HepG2 (cell line): ENCODE results near the gene CES3. TPM values are rescaled to one million over a fixed set of nuclear protein-coding genes. Genes with fewer than 3 reads are reported as not detected.
A peak's percentile ranks its signal among the peaks of the same experiment; 100 is the strongest.

Experiments
- ARID2 ChIP-seq: sonication (generic); formaldehyde crosslinking; IDR thresholded peaks from 2 replicates; pipeline ENCODE4 v1.8.1; 2022; ENCODE audit warnings: mild to moderate bottlenecking, missing genetic modification reagents, borderline replicate concordance
- CBFB ChIP-seq: sonication (generic); formaldehyde crosslinking; IDR thresholded peaks from 2 replicates; pipeline ENCODE4 v1.4.0; 2020; ENCODE audit warnings: missing genetic modification reagents
- FOXK2 ChIP-seq: fragments of 450-650 bp; IDR thresholded peaks from 2 replicates; pipeline ENCODE4 v1.6.1; 2016
- FOXM1 ChIP-seq: sonication (generic); formaldehyde crosslinking; IDR thresholded peaks from 2 replicates; pipeline ENCODE4 v1.5.0; 2020; ENCODE audit warnings: missing genetic modification reagents
- IRF2 ChIP-seq: IDR thresholded peaks from 2 replicates; pipeline ENCODE4 v1.6.1; 2018; ENCODE audit warnings: missing genetic modification reagents, missing compliant biosample characterization
- KDM1A ChIP-seq: IDR thresholded peaks from 2 replicates; pipeline ENCODE4 v1.6.1; 2016; ENCODE audit warnings: missing compliant biosample characterization
- MAZ ChIP-seq, 2 experiments: sonication (generic) in 1 of 2; formaldehyde crosslinking in 1 of 2; IDR thresholded peaks; 2 replicates each; pipeline versions ENCODE4 v1.5.0 to v1.6.1; 2012 to 2020; ENCODE audit warnings: low read depth in 2 of 2, mild to moderate bottlenecking in 2 of 2, borderline replicate concordance in 1 of 2, improper control_type of control experiment in 1 of 2, low read length in 1 of 2, missing genetic modification reagents in 1 of 2, moderate library complexity in 1 of 2
- MTA1 ChIP-seq: sonication (generic); formaldehyde crosslinking; IDR thresholded peaks from 2 replicates; pipeline ENCODE4 v1.4.0; 2020; ENCODE audit warnings: missing genetic modification reagents, mild to moderate bottlenecking, borderline replicate concordance
- NCOA2 ChIP-seq: sonication (generic); formaldehyde crosslinking; IDR thresholded peaks from 2 replicates; pipeline ENCODE4 v1.8.0; 2022; ENCODE audit warnings: inconsistent platforms
- NFYB ChIP-seq: sonication (generic); formaldehyde crosslinking; IDR thresholded peaks from 2 replicates; pipeline ENCODE4 v1.4.0; 2020; ENCODE audit warnings: missing genetic modification reagents
- NONO ChIP-seq, 2 experiments: fragments of 450-650 bp in 1 of 2; sonication (generic) in 1 of 2; formaldehyde crosslinking in 1 of 2; IDR thresholded peaks in 1 of 2; conservative IDR thresholded peaks in 1 of 2; 2 replicates each; pipeline versions ENCODE4 v1.6.1 to v1.8.0; 2017 to 2022; ENCODE audit warnings: mild to moderate bottlenecking in 1 of 2, missing genetic modification reagents in 1 of 2, moderate library complexity in 1 of 2
- ONECUT2 ChIP-seq: sonication (generic); formaldehyde crosslinking; IDR thresholded peaks from 2 replicates; pipeline ENCODE4 v1.4.0; 2020; ENCODE audit warnings: missing genetic modification reagents
- RARG ChIP-seq: sonication (generic); formaldehyde crosslinking; IDR thresholded peaks from 2 replicates; pipeline ENCODE4 v1.4.0; 2020; ENCODE audit warnings: low read depth, mild to moderate bottlenecking, missing genetic modification reagents
- RNF2 ChIP-seq: fragments of 450-650 bp; conservative IDR thresholded peaks from 2 replicates; pipeline ENCODE4 v1.6.1; 2016; ENCODE audit warnings: low read depth
- SALL1 ChIP-seq: sonication (generic); formaldehyde crosslinking; IDR thresholded peaks from 2 replicates; pipeline ENCODE4 v1.8.0; 2022; ENCODE audit warnings: mild to moderate bottlenecking, missing genetic modification reagents
- ZNF343 ChIP-seq: sonication (generic); formaldehyde crosslinking; IDR thresholded peaks from 2 replicates; pipeline ENCODE4 v1.4.0; 2020; ENCODE audit warnings: mild to moderate bottlenecking, missing genetic modification reagents
- ZNF607 ChIP-seq: sonication (generic); formaldehyde crosslinking; IDR thresholded peaks from 2 replicates; pipeline ENCODE4 v1.5.1; 2020; ENCODE audit warnings: missing genetic modification reagents, mild to moderate bottlenecking, borderline replicate concordance
- ZNF7 ChIP-seq: IDR thresholded peaks from 2 replicates; pipeline ENCODE4 v1.6.1; 2016; ENCODE audit warnings: missing biosample characterization, missing genetic modification reagents
- ZNF850 ChIP-seq: sonication (generic); formaldehyde crosslinking; conservative IDR thresholded peaks from 2 replicates; pipeline ENCODE4 v1.9.0; 2021; ENCODE audit warnings: mild to moderate bottlenecking, missing genetic modification reagents
- polyA plus RNA-seq, 8 experiments: library from polyadenylated mRNA; depleted of rRNA in 3 of 8; stranded (reverse) in 7 of 8; unstranded in 1 of 8; fragments of >200 nt; fragmentation: Illumina TruSeq in 4 of 8; extraction: Trizol in 4 of 8; gene quantifications; 2 replicates each; pipeline versions ENCODE4 v1.2.1 to v1.2.3, GENCODE V29; 2011 to 2016; ENCODE audit warnings: low read depth in 4 of 8, missing spikeins in 1 of 8, mixed read lengths in 1 of 8; ENCODE audit not compliant: insufficient read depth in 1 of 8
- total RNA-seq, 5 experiments: library from RNA; depleted of rRNA; stranded (reverse); fragments of >200 nt; fragmentation: Illumina TruSeq; extraction: Trizol; gene quantifications; 2 replicates each; pipeline ENCODE4 v1.2.3, GENCODE V29; 2016; ENCODE audit warnings: low read depth in 1 of 5
- TF ChIP-seq, protein P1 (sequence below): sonication (generic); formaldehyde crosslinking; IDR thresholded peaks from 2 replicates; pipeline ENCODE4 v1.4.0; 2020; ENCODE audit warnings: mild to moderate bottlenecking, missing genetic modification reagents
- TF ChIP-seq, protein P2 (sequence below): sonication (generic); formaldehyde crosslinking; IDR thresholded peaks from 2 replicates; pipeline ENCODE4 v1.5.0; 2020; ENCODE audit warnings: missing genetic modification reagents
- TF ChIP-seq, protein P3 (sequence below): sonication (generic); formaldehyde crosslinking; IDR thresholded peaks from 2 replicates; pipeline ENCODE4 v1.4.0; 2020; ENCODE audit warnings: mild to moderate bottlenecking, missing genetic modification reagents
- TF ChIP-seq, protein P4 (sequence below): sonication (generic); formaldehyde crosslinking; IDR thresholded peaks from 2 replicates; pipeline ENCODE4 v1.8.1; 2022; ENCODE audit warnings: mild to moderate bottlenecking, missing genetic modification reagents
- TF ChIP-seq, protein P5 (sequence below): IDR thresholded peaks from 2 replicates; pipeline ENCODE4 v1.6.1; 2018; ENCODE audit warnings: missing genetic modification reagents, mild to moderate bottlenecking, missing compliant biosample characterization

CES3 gene
- total and polyA plus RNA-seq, 2 of the 13 experiments (the other 11 are each of a cell fraction or from before 2014, with no cell fraction given): 6.6 to 17.4 TPM

DNA sequence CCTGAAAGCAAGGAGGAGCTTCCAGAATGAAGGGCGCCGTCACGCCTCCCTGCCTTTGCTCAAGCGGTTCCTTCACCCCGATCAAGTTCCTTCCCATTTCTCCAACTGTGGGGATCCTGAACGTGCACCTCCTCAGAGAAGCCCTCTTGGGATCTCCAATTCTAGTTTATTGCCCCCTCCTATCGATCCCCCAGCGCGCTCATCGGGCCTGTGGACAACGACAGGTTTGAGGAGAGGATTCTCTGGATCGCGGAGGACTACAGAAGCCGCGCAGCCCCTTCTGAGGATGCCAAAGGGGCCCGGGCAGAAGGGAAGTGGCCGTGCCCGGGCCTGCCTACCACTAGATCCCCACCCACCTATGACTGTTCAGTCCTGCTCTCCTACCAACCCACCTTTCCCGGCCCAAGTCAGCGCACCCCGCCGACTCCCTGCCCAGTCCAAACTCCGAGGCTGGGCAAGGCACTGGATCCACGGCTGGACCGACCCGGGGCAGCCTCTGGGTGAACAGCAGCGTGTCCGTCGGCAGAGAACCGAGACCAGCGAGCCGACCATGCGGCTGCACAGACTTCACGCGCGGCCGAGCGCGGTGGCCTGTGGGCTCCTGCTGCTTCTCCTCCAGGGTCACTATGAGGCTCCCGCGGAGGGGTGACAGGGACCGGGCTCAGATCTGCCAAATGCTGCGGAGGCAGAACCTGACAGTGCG, 12.8 kb upstream of the CES3 start (continued):
- TF ChIP-seq NONO (IDR thresholded peaks at IDR 0.05): no peak
- TF ChIP-seq NONO (CRISPR knock-in tag; conservative IDR thresholded peaks at IDR 0.05): no peak
- TF ChIP-seq ONECUT2: no peak
- no peak for TF ChIP-seq CBFB (CRISPR knock-in tag)
- no peak for TF ChIP-seq ZNF343
- no peak for TF ChIP-seq ARID2
- TF ChIP-seq, protein P1, sequence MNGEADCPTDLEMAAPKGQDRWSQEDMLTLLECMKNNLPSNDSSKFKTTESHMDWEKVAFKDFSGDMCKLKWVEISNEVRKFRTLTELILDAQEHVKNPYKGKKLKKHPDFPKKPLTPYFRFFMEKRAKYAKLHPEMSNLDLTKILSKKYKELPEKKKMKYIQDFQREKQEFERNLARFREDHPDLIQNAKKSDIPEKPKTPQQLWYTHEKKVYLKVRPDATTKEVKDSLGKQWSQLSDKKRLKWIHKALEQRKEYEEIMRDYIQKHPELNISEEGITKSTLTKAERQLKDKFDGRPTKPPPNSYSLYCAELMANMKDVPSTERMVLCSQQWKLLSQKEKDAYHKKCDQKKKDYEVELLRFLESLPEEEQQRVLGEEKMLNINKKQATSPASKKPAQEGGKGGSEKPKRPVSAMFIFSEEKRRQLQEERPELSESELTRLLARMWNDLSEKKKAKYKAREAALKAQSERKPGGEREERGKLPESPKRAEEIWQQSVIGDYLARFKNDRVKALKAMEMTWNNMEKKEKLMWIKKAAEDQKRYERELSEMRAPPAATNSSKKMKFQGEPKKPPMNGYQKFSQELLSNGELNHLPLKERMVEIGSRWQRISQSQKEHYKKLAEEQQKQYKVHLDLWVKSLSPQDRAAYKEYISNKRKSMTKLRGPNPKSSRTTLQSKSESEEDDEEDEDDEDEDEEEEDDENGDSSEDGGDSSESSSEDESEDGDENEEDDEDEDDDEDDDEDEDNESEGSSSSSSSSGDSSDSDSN (CRISPR knock-in tag): peak; percentile 63; the same call in 1 of the 2 replicates
- no peak for TF ChIP-seq IRF2 (CRISPR knock-in tag)
- no peak for TF ChIP-seq MAZ (IDR thresholded peaks at IDR 0.05; ENCODE audit: borderline replicate concordance, low read depth, low read length)
- TF ChIP-seq MAZ (CRISPR knock-in tag; IDR thresholded peaks at IDR 0.05; ENCODE audit: low read depth): 0 out of 2 replicates have a peak, but pooled peaks have one; percentile 28
- TF ChIP-seq ZNF850: no peak
- TF ChIP-seq RARG (CRISPR knock-in tag): no peak
- TF ChIP-seq ZNF607 (CRISPR knock-in tag): no peak
- 0 out of 2 replicates have a peak, but pooled peaks have one; percentile 11 for TF ChIP-seq SALL1 (CRISPR knock-in tag)
- TF ChIP-seq, protein P2, sequence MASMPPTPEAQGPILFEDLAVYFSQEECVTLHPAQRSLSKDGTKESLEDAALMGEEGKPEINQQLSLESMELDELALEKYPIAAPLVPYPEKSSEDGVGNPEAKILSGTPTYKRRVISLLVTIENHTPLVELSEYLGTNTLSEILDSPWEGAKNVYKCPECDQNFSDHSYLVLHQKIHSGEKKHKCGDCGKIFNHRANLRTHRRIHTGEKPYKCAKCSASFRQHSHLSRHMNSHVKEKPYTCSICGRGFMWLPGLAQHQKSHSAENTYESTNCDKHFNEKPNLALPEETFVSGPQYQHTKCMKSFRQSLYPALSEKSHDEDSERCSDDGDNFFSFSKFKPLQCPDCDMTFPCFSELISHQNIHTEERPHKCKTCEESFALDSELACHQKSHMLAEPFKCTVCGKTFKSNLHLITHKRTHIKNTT (CRISPR knock-in tag): no peak
- TF ChIP-seq, protein P3, sequence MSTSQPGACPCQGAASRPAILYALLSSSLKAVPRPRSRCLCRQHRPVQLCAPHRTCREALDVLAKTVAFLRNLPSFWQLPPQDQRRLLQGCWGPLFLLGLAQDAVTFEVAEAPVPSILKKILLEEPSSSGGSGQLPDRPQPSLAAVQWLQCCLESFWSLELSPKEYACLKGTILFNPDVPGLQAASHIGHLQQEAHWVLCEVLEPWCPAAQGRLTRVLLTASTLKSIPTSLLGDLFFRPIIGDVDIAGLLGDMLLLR (CRISPR knock-in tag): no peak
- TF ChIP-seq, protein P4, sequence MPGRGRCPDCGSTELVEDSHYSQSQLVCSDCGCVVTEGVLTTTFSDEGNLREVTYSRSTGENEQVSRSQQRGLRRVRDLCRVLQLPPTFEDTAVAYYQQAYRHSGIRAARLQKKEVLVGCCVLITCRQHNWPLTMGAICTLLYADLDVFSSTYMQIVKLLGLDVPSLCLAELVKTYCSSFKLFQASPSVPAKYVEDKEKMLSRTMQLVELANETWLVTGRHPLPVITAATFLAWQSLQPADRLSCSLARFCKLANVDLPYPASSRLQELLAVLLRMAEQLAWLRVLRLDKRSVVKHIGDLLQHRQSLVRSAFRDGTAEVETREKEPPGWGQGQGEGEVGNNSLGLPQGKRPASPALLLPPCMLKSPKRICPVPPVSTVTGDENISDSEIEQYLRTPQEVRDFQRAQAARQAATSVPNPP (CRISPR knock-in tag): no peak
- no peak for TF ChIP-seq FOXM1 (CRISPR knock-in tag)
- no peak for TF ChIP-seq FOXK2
- no peak for TF ChIP-seq ZNF7
- no peak for TF ChIP-seq NFYB (CRISPR knock-in tag)
- no peak for TF ChIP-seq MTA1 (CRISPR knock-in tag)
- no peak for TF ChIP-seq NCOA2 (CRISPR knock-in tag)
- no peak for TF ChIP-seq KDM1A
- TF ChIP-seq, protein P5, sequence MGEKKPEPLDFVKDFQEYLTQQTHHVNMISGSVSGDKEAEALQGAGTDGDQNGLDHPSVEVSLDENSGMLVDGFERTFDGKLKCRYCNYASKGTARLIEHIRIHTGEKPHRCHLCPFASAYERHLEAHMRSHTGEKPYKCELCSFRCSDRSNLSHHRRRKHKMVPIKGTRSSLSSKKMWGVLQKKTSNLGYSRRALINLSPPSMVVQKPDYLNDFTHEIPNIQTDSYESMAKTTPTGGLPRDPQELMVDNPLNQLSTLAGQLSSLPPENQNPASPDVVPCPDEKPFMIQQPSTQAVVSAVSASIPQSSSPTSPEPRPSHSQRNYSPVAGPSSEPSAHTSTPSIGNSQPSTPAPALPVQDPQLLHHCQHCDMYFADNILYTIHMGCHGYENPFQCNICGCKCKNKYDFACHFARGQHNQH (CRISPR knock-in tag): no peak
- TF ChIP-seq RNF2: no peak
